ENCODE measurements around the gene SLC25A18. TPM values are rescaled to one million over a fixed set of nuclear protein-coding genes. Genes with fewer than 3 reads are reported as not detected.

SLC25A18 gene
- total and polyA plus RNA-seq, 2 of the 8 experiments (the other 6 are each of a cell fraction or from before 2014, with no cell fraction given), result 2.8 to 2.9 TPM

- TF ChIP-seq NANOG (IDR thresholded peaks at IDR 0.05; ENCODE audit: insufficient read depth, low read depth, low read length, poor library complexity, severe bottlenecking) (no peak), TAF1 (IDR thresholded peaks at IDR 0.05; ENCODE audit: low read depth, low read length) (peak; percentile 95), RBBP5 (IDR thresholded peaks at IDR 0.05; ENCODE audit: borderline replicate concordance, low read depth, low read length) (peak; percentile 36; the same call in 1 of the 2 replicates), E2F6 (IDR thresholded peaks at IDR 0.05) (0 out of 2 replicates have a peak, but pooled peaks have one; percentile 2), SIX5 (IDR thresholded peaks at IDR 0.05; ENCODE audit: low read depth, low read length) (no peak), NRF1 (IDR thresholded peaks at IDR 0.05; ENCODE audit: low read depth, low read length) (no peak), CEBPB (IDR thresholded peaks at IDR 0.05; ENCODE audit: low read depth, low read length) (peak; percentile 47; the same call in 1 of the 2 replicates), GABPA (IDR thresholded peaks at IDR 0.05; ENCODE audit: borderline replicate concordance, insufficient read depth, low read length) (peak; percentile 77; the same call in 1 of the 2 replicates), JUND (IDR thresholded peaks at IDR 0.05; ENCODE audit: low read length) (peak; percentile 92), TEAD4 (IDR thresholded peaks at IDR 0.05; ENCODE audit: low read depth, low read length) (no peak), POLR2AphosphoS5 (IDR thresholded peaks at IDR 0.05; ENCODE audit: low read depth, low read length) (peak; percentile 10; the same call in 1 of the 2 replicates)
Observed at GRCh38 chr22:17638432-17639246, 75.3 kb downstream of the SLC25A18 start, which contains the start of gene BCL2L13 (continued).
